HG02884 (cell line): ENCODE data around the gene NECTIN4.
"Not testable (repeated sequence)": the region's sequence is repeated elsewhere in the genome, so short reads cannot be mapped to it uniquely, and the experiment has no call there.

Experiments used
- ATAC-seq: cut with Tn5 transposase; IDR thresholded peaks from one replicate; pipeline ENCODE4 v1.9.1; 2021; ENCODE audit warnings: mild to moderate bottlenecking, moderate library complexity; ENCODE audit not compliant: unreplicated experiment

NECTIN4 gene

GRCh38 chr1:161089251-161089924, at the start of gene NECTIN4:
Gene NECTIN4 (minus strand): TSS chr1:161089558. CDS start chr1:161089296, 262 bp downstream.
- ATAC-seq, result no peak

GRCh38 chr1:161138431-161138830, 49.1 kb upstream of the NECTIN4 start:
- no peak for ATAC-seq

GRCh38 chr1:161137881-161138280, 48.5 kb upstream of the NECTIN4 start:
- no peak for ATAC-seq

- ATAC-seq, result peak; percentile 9
These were observed 43.9 kb upstream of the NECTIN4 start for GRCh38 chr1:161133220-161133740.

- peak; percentile 92 for ATAC-seq
These were observed 43.3 kb upstream of the NECTIN4 start, which contains the start of gene DEDD for GRCh38 chr1:161132410-161133219. Gene DEDD (minus strand): TSS chr1:161132667. CDS start chr1:161124462, 8,205 bp downstream.

- no peak for ATAC-seq
These were observed 42.4 kb upstream of the NECTIN4 start for GRCh38 chr1:161131523-161132409.

- no peak for ATAC-seq
These were observed 40.9 kb upstream of the NECTIN4 start for GRCh38 chr1:161130266-161130665.

- no peak for ATAC-seq
These were observed 39.4 kb upstream of the NECTIN4 start for GRCh38 chr1:161128591-161129420.

GRCh38 chr1:161127649-161128048, 38.3 kb upstream of the NECTIN4 start:
- ATAC-seq, result no peak

GRCh38 chr1:161122967-161123366, 33.6 kb upstream of the NECTIN4 start:
- ATAC-seq, result no peak

- no peak for ATAC-seq
These were observed 32.5 kb upstream of the NECTIN4 start for GRCh38 chr1:161121834-161122233.

- no peak for ATAC-seq
These were observed 31.8 kb upstream of the NECTIN4 start for GRCh38 chr1:161121042-161121650.

GRCh38 chr1:161119092-161119903, 29.9 kb upstream of the NECTIN4 start:
- peak; percentile 39 for ATAC-seq

- peak; percentile 74 for ATAC-seq
These were observed 28.6 kb upstream of the NECTIN4 start, which contains the start of the genes NIT1 and PFDN2 for GRCh38 chr1:161117759-161118581. Gene NIT1 (plus strand): TSS chr1:161118105. CDS start chr1:161118177, 72 bp downstream. Gene PFDN2 (minus strand): TSS chr1:161118037. CDS start chr1:161118026, 11 bp downstream.

- not testable (repeated sequence) for ATAC-seq
These were observed 26.6 kb upstream of the NECTIN4 start for GRCh38 chr1:161115961-161116360.

GRCh38 chr1:161115132-161115711, 25.9 kb upstream of the NECTIN4 start:
- no peak for ATAC-seq

GRCh38 chr1:161114556-161114955, 25.2 kb upstream of the NECTIN4 start:
- ATAC-seq, result no peak
